Activated naive CD8-positive, alpha-beta T cell treated with anti-CD3 and anti-CD28 coated beads, Interleukin-2, amount 50 U/mL, for 24 hours (primary cell): ENCODE data around the gene APOLD1.
"Not testable (repeated sequence)": the region's sequence is repeated elsewhere in the genome, so short reads cannot be mapped to it uniquely, and the experiment has no call there.

Experiments
- ATAC-seq: fragments of 150-1000 bp; cut with Tn5 transposase; one replicate; pipeline ENCODE4 v1.10.0; 2021
- DNase-seq: peaks from one replicate; pipeline ENCODE4 v3.0.0; 2021
- H3K27ac Mint-ChIP-seq: one replicate; pipeline ENCODE4 v1.8.0; 2021; ENCODE audit warnings: mild to moderate bottlenecking, mixed read lengths
- H3K27me3 Mint-ChIP-seq: one replicate; pipeline ENCODE4 v1.8.0; 2021; ENCODE audit warnings: mixed read lengths
- H3K36me3 Mint-ChIP-seq: one replicate; pipeline ENCODE4 v1.8.0; 2021; ENCODE audit warnings: low read depth, mixed read lengths
- H3K4me1 Mint-ChIP-seq: one replicate; pipeline ENCODE4 v1.8.0; 2021; ENCODE audit warnings: mixed read lengths
- H3K4me3 Mint-ChIP-seq: one replicate; pipeline ENCODE4 v1.8.0; 2021; ENCODE audit warnings: mild to moderate bottlenecking, moderate library complexity, mixed read lengths
- H3K9me3 Mint-ChIP-seq: one replicate; pipeline ENCODE4 v1.8.0; 2021; ENCODE audit warnings: mixed read lengths

Gene APOLD1

DNA sequence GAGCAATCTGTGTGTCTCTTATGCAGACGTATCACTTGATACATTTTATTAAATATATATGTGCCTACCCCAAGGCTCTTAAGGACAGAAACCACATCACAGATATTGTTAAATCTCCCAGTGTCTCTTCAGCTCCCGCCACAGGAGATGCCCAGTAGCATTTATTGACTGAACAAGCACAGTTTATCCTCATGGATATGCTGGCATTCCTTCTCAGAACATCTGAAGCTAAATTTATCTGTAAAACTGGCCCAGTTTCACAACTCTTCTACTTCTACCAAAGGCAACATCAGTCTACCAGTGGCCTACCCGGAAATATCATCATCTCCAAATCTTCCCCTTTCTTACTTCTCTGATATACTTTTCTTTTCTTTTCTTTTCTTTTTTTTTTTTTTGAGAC is 10.7 kb downstream of the APOLD1 start:
- Mint-ChIP-seq H3K9me3 (no peaks in the 10 kb centered on the region), H3K27ac (no peak overlapping the region), H3K4me3 (no peak overlapping the region), H3K4me1 (peaks cover 5% of the 10 kb centered on the region), H3K27me3 (no peaks in the 10 kb centered on the region), H3K36me3 (no peaks in the 10 kb centered on the region)
- ATAC-seq (no peak), DNase-seq (no peak)

DNA sequence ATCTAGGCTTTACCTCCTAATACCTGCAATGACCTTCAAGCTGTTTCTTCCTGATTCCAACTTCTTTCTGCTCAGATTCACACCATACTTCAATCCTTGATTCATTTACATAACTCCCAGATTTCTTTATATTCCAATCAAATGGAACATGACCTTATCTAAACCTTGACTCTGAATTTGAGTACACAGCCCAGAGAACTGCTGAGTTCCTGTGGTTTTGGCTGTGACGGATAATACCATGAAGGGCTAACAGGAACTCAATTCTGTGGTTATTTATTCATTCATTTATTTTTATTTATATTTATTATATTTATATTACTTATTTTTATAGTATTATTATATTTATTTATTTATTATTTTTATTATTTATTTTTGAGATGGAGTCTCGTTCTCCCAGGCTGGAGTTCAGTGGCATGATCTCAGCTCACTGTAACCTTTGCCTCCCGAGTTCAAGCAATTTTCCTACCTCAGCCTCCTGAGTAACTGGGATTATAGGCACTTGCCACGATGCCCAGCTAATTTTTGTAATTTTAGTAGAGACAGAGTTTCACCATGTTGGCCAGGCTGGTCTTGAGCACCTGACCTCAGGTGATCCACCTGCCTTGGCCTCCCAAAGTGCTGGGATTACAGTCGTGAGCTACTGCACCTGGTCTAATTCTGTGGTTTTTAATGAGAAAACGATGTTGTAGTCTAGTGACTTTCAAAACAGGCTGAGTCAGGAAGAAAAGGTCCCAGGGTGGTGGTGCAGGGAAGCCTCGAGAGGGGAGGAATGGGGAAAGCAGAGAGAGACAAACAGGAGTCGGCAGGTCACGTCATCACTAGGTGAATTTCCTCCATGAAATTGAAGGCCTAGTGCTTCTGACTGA is 11.7 kb downstream of the APOLD1 start:
- Mint-ChIP-seq H3K27me3 (no peaks in the 10 kb centered on the region), H3K4me1 (peaks cover 6% of the 10 kb centered on the region), H3K4me3 (no peak overlapping the region), H3K27ac (no peak overlapping the region), H3K36me3 (no peaks in the 10 kb centered on the region), H3K9me3 (no peaks in the 10 kb centered on the region)
- DNase-seq (no peak), ATAC-seq (no peak)

DNA sequence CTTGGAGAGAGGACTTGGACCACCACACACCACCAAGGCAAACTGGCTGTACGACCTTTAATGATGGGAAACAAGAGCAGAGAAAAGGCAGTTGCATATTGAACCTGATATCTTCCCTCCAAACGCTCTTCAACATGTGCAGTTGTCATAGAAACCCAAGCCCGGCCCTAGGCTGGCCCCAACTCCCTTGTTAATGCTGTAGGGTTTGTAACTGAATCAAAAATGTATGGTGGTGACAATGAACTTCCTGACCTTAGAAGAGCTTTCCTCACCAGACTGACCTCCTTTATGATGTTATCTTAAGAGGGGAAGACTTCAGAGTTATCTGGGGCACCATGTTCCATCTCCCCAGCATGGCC is 12.3 kb downstream of the APOLD1 start:
- Mint-ChIP-seq H3K4me1 (peaks cover 12% of the 10 kb centered on the region), H3K27ac (no peak overlapping the region), H3K9me3 (no peaks in the 10 kb centered on the region), H3K36me3 (no peaks in the 10 kb centered on the region), H3K27me3 (no peaks in the 10 kb centered on the region), H3K4me3 (no peak overlapping the region)
- ATAC-seq (no peak), DNase-seq (no peak)

DNA sequence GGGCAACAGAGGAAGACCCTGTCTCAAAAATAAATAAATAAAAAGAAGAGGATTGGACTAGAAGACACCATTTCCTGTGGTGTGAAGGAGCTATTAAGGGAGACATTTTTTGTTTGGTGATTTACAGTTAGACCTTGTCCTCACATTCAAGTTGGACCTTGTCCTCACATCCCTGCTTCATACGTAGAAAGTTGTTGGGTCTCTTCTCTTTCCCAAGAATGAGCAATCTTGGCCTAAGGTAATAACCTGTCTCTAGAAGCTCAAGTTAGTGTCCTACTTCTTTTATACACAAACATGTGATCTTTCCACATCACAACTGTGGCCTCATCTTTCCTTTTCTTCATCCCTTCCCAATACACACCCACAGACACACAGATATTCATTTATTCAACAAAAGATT is 13.0 kb downstream of the APOLD1 start:
- H3K27ac Mint-ChIP-seq, result no peak overlapping the region
- no peak for DNase-seq

DNA sequence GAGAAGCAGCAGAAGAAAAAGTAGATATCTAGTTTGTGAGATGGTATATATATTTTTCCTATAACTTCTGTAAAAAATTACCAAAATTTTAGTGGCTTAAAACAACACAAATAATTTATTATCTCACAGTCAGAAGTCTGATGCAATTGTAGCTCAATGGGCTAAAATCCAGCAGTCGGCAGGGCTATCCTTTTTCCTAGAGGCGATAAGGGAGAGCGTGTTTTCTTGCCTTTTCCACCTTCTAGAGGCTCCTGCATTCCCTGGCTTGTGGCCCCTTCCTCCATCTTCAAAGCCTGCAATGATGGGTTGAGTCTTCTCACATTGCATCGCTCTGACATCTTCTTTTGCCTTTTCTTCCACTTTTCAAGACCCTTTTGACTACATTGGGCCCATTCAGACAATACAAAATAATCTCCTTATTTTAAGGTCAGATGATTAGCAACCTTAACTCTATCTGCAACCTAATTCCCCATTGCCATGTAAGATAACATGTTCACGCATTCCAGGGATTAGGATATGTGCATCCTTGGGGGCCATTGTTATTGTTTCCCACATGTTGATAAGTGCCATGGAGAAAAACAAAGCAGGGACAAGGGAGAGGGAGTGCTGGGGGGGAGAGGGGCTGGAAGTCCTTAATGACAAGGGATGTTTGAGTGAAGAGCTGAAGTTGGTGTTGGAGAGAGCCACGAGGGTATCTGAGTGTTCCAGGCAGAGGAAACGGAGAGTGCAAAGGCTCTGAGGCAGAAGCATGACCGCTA is 13.9 kb downstream of the APOLD1 start:
- H3K9me3 Mint-ChIP-seq, result no peaks in the 10 kb centered on the region
- H3K27ac Mint-ChIP-seq, result no peak overlapping the region
- ATAC-seq, result no peak
- no peak overlapping the region for H3K4me3 Mint-ChIP-seq
- H3K36me3 Mint-ChIP-seq, result no peaks in the 10 kb centered on the region
- DNase-seq, result no peak
- peaks cover 27% of the 10 kb centered on the region for H3K4me1 Mint-ChIP-seq
- H3K27me3 Mint-ChIP-seq, result no peaks in the 10 kb centered on the region

More for the DNA sequence above, 13.0 kb downstream of the APOLD1 start:
- H3K36me3 Mint-ChIP-seq, result no peaks in the 10 kb centered on the region
- H3K27me3 Mint-ChIP-seq, result no peaks in the 10 kb centered on the region
- H3K9me3 Mint-ChIP-seq, result no peaks in the 10 kb centered on the region
- peaks cover 19% of the 10 kb centered on the region for H3K4me1 Mint-ChIP-seq
- no peak overlapping the region for H3K4me3 Mint-ChIP-seq
- no peak for ATAC-seq

DNA sequence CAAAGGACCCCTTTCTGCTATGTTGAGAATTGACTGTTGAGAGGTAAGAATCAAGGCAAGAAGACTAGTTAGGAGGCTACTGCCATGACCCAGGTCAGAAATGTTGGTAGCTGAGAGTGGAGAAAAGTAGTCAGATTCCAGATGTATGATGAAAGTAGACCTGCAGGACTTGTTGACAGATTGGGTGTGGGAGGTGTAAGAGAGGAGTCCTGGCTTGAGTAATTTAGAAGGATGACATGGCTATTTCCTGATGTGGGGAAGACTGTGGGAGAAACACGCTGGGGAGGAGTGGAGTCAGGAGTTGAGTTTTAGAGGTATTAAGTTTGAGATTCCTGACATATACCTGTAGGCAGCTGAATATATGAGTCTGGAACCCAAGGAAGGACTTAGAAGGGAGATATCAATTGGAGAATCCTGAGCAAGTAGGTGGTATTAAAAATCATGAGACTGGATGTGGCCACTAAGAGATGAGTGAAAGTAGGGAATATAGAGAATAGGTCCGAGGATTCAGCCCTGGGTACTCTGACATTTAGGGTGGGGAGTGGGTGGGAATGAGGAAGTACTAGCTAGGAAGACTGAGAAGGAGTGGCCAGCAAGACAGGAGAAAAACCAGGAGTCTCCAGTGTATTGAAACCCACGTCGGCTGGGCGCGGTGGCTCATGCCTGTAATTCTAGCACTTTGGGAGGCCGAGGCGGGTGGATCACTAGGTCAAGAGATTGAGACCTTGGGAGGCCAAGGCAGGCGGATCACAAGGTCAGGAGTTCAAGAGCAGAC is 15.1 kb downstream of the APOLD1 start:
- ATAC-seq (no peak), DNase-seq (no peak)
- H3K27me3 Mint-ChIP-seq, result no peaks in the 10 kb centered on the region
- no peaks in the 10 kb centered on the region for H3K9me3 Mint-ChIP-seq
- no peak overlapping the region for H3K4me3 Mint-ChIP-seq
- no peaks in the 10 kb centered on the region for H3K36me3 Mint-ChIP-seq
- H3K4me1 Mint-ChIP-seq, result peaks cover 36% of the 10 kb centered on the region
- H3K27ac Mint-ChIP-seq, result no peak overlapping the region

DNA sequence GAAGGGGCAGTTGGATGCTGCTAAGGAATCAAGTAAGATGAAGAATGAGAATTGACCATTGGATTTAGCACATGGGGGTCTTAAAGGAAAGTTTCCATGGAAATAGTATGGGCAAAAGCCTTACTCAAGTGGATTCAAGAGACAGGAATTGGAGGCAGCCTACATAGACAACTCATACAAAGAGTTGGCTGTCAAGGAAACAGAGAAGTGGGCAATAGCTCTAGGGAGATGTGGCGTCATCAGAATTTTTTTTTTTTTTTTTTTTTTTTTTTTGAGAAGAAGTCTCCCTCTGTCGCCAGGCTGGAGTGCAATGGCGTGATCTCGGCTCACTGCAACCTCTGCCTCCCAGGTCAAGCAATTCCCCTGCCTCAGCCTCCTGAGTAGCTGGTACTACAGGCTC is 16.2 kb downstream of the APOLD1 start:
- H3K36me3 Mint-ChIP-seq, H3K4me3 Mint-ChIP-seq, H3K9me3 Mint-ChIP-seq, H3K27ac Mint-ChIP-seq, ATAC-seq, H3K27me3 Mint-ChIP-seq, DNase-seq: not testable (repeated sequence)
- peaks cover 42% of the 10 kb centered on the region for H3K4me1 Mint-ChIP-seq

DNA sequence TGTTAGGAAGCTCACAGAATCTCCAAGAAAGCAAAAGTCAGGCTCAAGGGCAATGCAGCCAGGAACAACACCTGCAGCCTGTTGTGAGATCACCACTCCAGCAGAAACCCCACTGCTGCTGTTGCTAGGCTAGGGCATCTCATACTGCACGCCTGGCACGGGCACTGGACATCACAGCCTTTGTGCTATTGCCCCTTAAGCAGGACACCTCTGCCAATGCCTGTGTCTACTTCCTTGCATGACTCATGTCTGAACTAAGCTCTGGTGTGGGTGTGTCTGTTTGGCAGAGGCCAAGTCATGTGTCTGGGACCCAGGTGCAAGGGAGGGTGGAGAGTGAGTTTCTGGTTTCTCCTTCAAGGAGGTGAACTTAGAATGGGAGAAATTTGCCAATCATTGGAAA is 17.7 kb downstream of the APOLD1 start:
- DNase-seq (peak; percentile 41), ATAC-seq (peak; percentile 84)
- H3K27ac Mint-ChIP-seq, result peak overlapping the region; percentile 73
- peak overlapping the region; percentile 58 for H3K4me3 Mint-ChIP-seq
- H3K4me1 Mint-ChIP-seq, result peaks cover 57% of the 10 kb centered on the region
- H3K27me3 Mint-ChIP-seq, result no peaks in the 10 kb centered on the region
- no peaks in the 10 kb centered on the region for H3K36me3 Mint-ChIP-seq
- H3K9me3 Mint-ChIP-seq, result no peaks in the 10 kb centered on the region

DNA sequence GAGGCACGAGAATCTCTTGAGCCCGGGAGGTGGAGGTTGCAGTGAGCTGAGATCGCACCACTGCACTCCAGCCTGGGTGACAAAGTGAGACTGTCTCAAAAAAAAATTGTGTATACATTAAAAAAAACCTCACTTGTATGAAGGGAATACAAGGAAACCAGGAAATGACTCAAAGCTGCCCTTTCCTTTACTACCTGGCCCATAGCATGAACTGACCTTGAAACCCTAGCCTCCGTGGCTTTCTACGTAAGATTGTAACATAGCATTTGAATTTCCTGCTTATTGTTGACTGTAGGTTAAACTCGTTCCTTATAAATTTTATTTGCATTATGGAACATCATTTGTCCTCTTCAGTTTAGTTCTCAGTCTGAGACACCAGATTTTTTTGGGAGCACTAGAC is 18.6 kb downstream of the APOLD1 start:
- H3K27ac Mint-ChIP-seq, result no peak overlapping the region
- no peaks in the 10 kb centered on the region for H3K27me3 Mint-ChIP-seq
- peaks cover 65% of the 10 kb centered on the region for H3K4me1 Mint-ChIP-seq
- no peak overlapping the region for H3K4me3 Mint-ChIP-seq
- H3K36me3 Mint-ChIP-seq, result no peaks in the 10 kb centered on the region
- no peaks in the 10 kb centered on the region for H3K9me3 Mint-ChIP-seq
- ATAC-seq (peak; percentile 46), DNase-seq (no peak)

DNA sequence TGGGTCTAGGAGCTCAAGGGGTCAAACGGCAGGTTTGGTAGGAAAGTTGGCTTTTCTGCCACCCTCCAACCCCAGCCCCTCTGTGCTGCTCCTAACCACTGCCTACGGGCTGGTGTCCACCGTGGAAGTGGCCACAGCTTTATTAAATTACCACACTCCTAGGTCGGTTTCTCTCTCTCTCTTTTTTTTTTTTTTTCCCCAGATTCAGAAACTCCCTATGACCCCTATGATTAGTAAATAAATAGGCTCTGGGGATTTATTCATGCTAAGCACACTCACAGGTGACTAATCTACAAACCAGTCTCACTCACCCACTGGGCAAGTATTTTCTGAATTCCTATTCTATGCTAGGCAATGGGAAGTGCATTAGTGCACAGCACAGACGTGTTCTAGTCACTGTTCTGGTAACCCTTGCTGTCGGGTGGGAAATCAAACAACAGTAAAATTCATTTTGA is 19.0 kb downstream of the APOLD1 start:
- no peak overlapping the region for H3K27ac Mint-ChIP-seq
- H3K4me1 Mint-ChIP-seq, result peaks cover 68% of the 10 kb centered on the region
- DNase-seq, result no peak
- H3K27me3 Mint-ChIP-seq, result no peaks in the 10 kb centered on the region
- no peak overlapping the region for H3K4me3 Mint-ChIP-seq
- no peak for ATAC-seq
- no peaks in the 10 kb centered on the region for H3K36me3 Mint-ChIP-seq
- no peaks in the 10 kb centered on the region for H3K9me3 Mint-ChIP-seq

DNA sequence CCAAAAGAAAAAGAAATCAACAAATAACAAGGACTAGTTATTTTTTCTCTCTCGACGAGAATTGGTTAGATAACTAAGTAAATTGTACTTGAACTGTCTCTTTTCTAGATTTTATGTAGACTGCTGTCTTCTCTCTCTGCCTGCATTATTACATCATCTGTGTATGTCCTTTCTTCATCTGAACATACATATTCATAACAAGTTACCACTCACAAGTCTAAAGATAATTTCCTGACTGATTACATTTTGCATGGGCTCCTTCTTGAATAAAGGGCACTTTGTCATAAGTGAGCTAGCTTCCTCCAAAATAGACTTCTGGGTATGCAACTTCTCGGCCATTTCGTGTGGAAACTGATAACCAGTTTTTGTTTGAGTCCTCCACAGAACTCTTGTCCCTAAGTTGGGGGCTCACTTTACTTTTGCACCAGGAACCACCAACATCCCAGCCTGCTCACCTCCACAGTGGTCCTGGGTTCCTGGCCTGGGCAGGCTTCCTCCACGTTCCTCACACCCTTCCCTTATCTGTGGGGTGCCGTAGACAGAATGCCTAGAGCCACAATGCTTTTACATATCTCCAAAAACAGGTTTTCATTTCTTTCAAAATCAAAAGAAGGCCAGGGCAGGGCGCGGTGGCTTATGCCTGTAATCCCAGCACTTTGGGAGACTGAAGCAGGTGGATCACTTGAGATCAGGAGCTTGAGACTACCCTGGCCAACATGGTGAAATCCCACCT is 21.5 kb downstream of the APOLD1 start:
- H3K27ac Mint-ChIP-seq, result peak overlapping the region; percentile 95
- no peak for DNase-seq
- H3K36me3 Mint-ChIP-seq, result no peaks in the 10 kb centered on the region
- no peak for ATAC-seq
- no peaks in the 10 kb centered on the region for H3K27me3 Mint-ChIP-seq
- peak overlapping the region; percentile 6 for H3K4me3 Mint-ChIP-seq
- H3K4me1 Mint-ChIP-seq, result peaks cover 64% of the 10 kb centered on the region
- H3K9me3 Mint-ChIP-seq, result no peaks in the 10 kb centered on the region

DNA sequence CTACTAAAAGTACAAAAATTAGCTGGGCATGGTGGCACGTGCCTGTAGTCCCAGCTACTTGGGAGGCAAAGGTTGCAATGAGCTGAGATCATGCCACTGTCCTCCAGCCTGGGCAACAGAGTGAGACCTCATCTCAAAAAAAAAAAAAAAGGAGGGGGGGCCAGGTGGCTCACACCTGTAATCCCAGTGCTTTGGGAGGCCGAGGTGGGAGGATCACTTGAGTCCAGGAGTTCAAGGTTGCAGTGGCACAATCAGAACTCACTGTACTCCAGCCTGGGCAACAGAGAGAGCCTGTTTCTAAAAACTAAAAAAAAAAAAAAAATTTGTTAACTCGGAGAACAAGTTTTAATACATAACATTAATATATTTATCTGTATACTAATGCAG is 22.1 kb downstream of the APOLD1 start:
- Mint-ChIP-seq H3K27ac (peak overlapping the region; percentile 95), H3K4me3 (peak overlapping the region; percentile 6), H3K4me1 (peaks cover 59% of the 10 kb centered on the region)
- not testable (repeated sequence) for H3K27me3 Mint-ChIP-seq, ATAC-seq, DNase-seq, H3K9me3 Mint-ChIP-seq, H3K36me3 Mint-ChIP-seq

DNA sequence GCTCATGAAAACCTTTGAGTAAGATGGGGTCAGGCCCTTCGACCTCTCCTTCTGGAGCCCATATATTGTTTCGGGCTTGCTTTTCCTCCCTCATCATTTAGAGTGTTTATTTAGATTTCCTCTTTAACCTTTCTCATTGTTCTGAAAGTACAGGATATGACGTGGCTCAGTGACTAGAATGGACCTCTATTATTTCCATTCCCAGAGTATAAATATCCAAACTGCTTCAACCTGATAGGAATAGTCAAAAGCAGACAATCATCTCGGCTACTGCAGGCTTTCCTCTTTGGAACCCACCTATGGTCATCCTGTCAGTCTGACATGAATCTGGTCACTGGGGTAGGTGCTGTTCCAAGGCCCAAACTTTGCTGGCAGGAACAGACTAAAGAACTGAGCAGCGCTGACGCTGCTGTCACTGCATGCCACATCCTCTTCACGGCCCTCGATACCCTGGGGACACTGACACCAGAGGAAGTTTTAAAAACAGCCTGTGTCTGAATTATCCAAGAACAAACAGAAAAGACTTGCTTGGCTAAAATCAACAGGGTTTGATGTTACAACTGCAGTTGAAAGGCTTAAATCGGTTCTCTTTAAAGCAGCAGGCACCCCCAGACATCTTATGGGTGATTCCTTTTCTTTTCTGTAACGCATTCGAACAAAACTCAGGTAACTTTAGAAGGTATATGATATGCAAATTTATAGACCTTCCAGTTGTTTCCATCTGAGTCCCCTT is 22.7 kb downstream of the APOLD1 start:
- H3K27ac Mint-ChIP-seq, result peak overlapping the region; percentile 95
- H3K36me3 Mint-ChIP-seq, result no peaks in the 10 kb centered on the region
- no peaks in the 10 kb centered on the region for H3K27me3 Mint-ChIP-seq
- peaks cover 58% of the 10 kb centered on the region for H3K4me1 Mint-ChIP-seq
- peak; percentile 65 for ATAC-seq
- DNase-seq, result peak; percentile 55
- peak overlapping the region; percentile 72 for H3K4me3 Mint-ChIP-seq
- no peaks in the 10 kb centered on the region for H3K9me3 Mint-ChIP-seq
